Medulla oblongata (tissue), 1 donor: ENCODE results near the gene VSIG4.
"Not testable (repeated sequence)": the region's sequence is repeated elsewhere in the genome, so short reads cannot be mapped to it uniquely, and the experiment has no call there.

Experiments
- DNase-seq: peaks from one replicate; pipeline ENCODE4 v3.0.0-alpha.2; 2015; ENCODE audit errors: extremely low spot score

VSIG4 gene

DNA sequence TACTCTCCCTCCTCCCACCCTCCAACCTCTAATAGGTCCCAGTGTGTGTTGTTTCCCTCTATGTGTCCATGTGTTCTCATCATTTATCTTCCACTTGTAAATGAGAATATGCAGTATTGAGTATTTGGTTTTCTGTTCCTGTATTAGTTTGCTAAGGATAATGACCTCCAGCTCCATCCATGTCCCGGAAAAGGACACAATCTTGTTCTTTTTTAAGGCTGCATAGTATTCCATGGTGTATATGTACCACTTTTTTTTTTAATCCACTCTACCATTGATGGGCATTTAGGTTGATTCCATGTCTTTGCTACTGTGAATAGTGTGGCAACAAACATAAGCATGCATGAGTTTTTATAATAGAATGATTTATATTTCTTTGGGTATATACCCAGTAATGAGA lies 62.7 kb downstream of the VSIG4 start:
- DNase-seq: not testable (repeated sequence)

DNA sequence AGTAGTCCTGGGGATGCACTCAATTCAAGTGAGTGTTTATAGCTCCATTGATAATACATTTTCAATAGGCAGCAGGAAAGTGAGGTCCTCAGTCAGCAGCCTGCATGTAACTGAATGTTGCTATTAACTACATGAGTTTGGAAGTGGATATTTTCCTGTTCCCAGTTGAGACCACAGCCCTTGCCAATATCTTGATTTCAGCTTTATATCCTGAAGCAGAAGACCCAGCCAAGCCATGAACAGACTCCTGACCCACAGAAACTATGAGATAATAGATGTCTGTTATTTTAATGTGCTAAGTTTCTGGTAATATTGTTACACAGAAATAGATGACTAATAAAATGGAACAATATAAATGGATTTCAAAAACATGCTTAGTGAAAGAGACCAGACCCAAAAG lies 63.7 kb downstream of the VSIG4 start:
- no peak for DNase-seq

DNA sequence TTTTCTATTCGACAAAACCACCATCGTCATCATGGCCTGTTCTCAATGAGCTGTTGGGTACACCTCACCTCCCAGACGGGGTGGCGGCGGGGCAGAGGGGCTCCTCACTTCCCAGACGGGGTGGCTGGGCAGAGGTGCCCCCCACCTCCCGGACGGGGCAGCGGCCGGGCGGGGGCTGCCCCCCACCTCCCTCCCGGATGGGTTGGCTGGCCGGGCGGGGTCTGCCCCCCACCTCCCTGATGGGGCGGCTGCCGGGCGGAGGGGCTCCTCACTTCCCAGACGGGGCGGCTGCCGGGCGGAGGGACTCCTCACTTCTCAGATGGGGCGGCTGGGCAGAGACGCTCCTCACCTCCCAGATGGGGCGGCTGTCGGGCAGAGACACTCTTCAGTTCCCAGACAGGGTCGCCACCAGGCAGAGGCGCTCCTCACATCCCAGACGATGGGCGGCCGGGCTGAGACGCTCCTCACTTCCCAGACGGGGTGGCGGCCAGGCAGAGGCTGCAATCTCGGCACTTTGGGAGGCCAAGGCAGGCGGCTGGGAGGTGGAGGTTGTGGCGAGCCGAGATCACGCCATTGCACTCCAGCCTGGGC lies 64.6 kb downstream of the VSIG4 start:
- not testable (repeated sequence) for DNase-seq
